Measurements from ENCODE around the gene DSC3.

GRCh38 chr18:30969670-30970170, 72.8 kb downstream of the DSC3 start:
- TF ChIP-seq CTCF (IDR thresholded peaks at IDR 0.05; ENCODE audit: borderline replicate concordance, extremely low read depth, low read length, poor library complexity, severe bottlenecking), result no peak
- no peak for TF ChIP-seq EZH2 (IDR thresholded peaks at IDR 0.05; ENCODE audit: borderline replicate concordance, low read depth, low read length, severe bottlenecking)

All from DND-41 (cell line).